ENCODE data around the gene JUNB.

Gene JUNB

DNA sequence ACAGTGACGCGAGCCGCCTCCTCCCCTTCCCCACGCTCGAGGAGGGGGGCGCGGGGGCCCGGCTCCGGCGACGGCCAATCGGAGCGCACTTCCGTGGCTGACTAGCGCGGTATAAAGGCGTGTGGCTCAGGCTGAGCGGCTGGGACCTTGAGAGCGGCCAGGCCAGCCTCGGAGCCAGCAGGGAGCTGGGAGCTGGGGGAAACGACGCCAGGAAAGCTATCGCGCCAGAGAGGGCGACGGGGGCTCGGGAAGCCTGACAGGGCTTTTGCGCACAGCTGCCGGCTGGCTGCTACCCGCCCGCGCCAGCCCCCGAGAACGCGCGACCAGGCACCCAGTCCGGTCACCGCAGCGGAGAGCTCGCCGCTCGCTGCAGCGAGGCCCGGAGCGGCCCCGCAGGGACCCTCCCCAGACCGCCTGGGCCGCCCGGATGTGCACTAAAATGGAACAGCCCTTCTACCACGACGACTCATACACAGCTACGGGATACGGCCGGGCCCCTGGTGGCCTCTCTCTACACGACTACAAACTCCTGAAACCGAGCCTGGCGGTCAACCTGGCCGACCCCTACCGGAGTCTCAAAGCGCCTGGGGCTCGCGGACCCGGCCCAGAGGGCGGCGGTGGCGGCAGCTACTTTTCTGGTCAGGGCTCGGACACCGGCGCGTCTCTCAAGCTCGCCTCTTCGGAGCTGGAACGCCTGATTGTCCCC is at the start of gene JUNB:
TSS of gene JUNB (plus strand) at position 142 of the 706 bp plus-strand sequence. CDS start at position 428, 286 bp downstream.
- peak; percentile 95 to 97 for DNase-seq

DNA sequence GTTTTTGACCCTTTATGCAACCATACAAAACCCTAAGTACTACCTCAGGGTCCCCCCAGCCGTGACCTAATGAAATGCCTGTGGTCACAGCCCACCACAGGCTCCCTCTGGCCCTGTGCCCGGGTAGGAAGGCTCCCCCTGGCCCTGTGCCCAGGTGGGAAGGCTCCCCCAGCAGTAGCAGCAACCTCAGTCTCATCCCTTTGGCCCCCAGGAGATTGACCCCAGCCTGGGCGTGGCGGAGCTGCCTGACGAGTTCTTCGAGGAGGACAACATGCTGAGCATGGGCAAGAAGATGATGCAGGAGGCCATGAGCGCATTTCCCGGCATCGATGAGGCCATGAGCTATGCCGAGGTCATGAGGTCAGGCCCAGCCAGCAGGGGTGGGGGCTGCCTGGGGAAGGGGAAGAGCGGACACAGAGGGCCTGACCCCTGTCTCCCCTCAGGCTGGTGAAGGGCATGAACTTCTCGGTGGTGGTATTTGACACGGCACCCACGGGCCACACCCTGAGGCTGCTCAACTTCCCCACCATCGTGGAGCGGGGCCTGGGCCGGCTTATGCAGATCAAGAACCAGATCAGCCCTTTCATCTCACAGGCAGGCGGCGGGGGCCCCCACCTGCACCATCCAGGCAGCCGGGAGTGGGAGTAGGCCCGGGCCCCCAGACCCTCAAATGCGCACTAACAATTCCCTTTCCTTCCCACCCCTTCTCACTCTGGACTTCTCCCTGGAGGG is 46.0 kb upstream of the JUNB start:
- DNase-seq, result no peak

DNA sequence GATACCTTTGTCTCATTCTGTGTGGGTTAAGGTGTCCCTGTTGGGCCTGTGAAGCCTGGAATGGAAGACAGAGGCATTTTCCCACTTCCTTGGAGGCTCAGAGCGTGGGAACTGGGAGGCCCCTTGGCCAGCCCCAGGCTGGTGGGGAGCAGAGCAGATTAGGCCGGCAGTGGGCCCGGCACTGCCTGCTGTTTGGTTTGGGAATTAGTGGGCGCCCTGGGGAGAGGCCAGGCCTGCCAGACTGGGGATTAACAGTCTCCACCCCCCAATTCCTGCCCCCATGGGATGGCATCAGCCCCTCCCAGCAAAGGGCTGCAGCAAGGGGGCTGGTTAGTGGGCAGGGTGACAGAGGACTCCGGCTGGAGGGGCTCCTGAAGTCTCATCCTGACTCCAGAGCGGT is 42.8 kb upstream of the JUNB start:
- DNase-seq, result no peak

DNA sequence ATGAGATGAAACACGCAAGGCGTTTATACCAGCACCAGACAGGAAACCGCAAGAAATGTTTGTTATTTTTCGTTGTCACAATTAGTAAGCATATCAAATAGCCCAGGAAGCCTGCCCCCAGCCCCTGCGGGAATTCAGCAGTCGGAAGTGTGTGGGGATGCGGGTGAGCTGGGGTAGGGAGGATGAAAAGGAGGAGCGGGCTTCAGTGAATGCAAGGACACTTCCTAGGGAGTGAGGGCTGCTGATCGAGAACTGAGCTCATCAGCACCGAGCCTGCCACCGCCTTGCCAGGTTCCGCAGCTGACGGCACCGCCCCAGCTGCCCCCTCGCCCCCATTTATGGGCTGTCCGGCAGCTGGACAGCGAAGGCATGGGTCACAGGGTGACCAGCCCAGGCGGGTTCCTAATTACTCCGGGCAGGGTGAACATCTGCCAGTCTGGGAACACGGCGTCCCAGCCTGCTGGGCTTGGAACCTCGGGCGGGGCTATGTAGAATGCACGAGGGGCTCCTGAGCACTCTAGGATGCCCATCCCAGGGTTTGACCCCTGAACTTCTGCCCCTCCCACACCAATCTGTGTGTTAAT is 41.3 kb upstream of the JUNB start:
- DNase-seq, result no peak

DNA sequence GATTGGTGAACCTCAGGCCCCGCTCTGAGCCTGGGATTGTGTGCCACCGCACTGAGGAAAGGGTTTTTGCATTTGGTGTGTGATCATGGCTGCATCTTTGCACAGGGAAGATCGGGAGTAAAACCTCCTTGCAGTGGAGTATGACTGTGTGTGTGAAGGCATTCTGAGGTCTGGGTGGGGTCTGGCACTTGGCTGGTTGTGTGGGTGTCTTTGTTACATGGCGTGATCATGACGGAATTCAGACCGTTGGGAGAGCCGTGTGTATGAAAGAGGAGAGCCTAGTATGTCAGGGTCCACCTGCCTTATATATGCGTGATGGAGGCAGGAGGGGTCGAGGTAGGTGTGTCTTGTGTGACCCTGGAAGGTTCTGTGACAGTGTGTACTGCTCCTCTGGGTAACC is 40.4 kb upstream of the JUNB start:
- DNase-seq, result no peak

DNA sequence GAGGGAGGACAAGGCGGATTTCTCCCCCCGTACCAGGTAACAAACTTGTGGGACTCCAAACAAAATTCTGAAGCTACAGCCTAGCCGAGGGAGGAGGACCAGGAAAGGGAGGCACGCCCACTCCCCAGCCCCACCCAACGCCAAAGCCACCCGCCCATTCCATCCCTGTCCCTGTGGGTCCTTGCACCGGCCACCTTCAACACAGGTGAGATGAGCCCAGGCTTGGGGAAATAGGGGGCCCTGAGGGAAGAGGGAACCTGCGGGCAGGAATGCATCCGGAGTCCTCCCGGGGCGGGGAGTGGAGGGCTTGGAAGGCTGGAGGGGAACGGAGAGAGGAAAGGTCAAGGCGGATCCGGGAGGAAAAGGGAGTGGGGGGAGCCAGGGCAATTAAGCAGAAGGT is 39.7 kb upstream of the JUNB start, which contains the start of gene BEST2:
TSS of gene BEST2 (plus strand) at position 157 of the 400 bp plus-strand sequence. CDS start 802 bp downstream, outside the sequence.
- DNase-seq, result no peak

DNA sequence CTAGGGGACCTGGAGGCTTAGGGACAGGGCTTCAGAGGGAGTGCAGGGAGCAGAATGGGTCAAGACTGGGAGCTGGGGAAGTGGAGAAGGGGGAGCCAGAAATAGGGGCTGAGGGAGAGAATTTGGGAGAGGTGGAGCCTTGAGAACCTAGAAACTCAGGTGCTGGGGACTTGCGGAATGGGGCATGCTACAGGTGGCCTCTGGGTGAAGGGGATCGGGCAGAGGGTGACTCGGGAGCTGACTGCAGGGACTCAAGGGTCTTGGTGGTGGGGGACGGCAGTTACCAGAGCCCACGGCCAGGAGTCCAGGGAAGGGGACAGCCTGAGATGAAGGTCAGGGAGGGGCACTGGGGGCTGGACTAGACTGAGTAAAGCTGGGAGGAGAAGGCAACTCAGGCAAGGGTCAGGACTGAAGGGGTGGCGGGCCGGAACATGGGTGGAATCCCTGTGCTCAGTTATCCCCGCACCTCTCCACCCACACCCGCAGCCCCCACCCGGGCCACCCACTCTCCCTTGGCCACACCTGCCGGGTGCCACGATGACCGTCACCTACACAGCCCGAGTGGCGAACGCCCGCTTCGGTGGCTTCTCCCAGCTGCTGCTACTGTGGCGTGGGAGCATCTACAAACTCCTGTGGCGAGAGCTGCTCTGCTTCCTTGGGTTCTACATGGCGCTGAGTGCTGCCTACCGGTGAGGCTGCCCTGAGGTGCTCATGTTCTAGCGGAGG is 39.1 kb upstream of the JUNB start:
- no peak for DNase-seq

DNA sequence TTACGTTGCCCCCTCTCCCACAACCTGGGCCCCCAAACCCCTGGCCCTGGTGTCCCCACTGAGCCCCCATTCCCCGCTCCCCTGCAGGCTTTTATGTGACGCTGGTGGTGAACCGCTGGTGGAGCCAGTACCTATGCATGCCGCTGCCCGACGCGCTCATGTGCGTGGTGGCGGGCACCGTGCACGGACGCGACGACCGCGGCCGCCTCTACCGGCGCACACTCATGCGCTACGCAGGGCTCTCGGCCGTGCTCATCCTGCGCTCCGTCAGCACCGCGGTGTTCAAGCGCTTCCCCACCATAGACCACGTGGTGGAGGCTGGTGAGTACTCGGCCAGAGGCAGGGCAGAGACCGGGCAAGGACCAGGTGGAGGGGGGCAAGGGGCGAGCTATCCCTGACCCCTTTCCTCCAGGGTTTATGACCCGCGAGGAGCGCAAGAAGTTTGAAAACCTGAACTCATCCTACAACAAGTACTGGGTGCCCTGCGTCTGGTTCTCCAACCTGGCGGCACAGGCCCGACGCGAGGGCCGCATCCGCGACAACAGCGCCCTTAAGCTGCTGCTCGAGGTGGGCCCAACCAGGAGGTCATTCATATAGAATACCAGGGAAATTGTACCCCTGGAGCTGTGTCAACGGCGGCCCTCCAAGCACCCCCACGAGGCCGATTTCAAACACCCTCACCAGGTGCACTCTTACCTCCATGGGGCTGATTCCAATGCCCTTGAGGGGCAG is 36.7 kb upstream of the JUNB start:
- no peak for DNase-seq

DNA sequence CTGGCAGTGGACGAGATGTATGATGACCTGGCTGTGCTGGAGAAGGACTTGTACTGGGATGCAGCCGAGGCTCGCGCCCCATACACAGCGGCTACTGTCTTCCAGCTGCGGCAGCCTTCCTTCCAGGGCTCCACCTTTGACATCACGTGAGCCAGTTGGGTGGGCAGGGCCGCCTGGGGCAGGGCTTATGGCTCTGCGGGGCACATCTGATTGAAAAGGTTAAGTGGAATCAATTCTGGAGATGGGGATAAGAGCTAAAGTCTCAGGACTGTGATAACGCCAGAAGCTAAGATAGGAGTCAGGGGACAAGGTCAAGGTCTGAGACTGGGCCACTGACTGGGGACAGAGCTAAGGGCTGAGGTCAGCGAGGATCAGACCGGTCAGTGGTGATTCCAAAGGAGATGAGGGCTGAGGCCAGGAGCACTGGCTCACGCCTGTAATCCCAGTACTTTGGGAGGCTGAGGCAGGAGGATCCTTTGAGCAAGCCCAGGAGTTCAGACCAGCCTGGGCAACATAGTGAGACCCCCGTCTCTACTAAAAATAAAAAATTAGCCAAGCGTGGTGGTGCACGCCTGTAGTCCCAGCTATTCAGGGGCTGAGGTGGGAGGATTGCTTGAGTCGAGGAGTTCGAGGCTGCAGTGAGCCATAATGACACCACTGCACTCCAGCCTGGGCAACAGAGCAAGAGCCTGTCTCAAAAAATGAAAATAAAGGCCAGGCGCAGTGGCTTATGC is 35.0 kb upstream of the JUNB start:
- DNase-seq, result no peak

DNA sequence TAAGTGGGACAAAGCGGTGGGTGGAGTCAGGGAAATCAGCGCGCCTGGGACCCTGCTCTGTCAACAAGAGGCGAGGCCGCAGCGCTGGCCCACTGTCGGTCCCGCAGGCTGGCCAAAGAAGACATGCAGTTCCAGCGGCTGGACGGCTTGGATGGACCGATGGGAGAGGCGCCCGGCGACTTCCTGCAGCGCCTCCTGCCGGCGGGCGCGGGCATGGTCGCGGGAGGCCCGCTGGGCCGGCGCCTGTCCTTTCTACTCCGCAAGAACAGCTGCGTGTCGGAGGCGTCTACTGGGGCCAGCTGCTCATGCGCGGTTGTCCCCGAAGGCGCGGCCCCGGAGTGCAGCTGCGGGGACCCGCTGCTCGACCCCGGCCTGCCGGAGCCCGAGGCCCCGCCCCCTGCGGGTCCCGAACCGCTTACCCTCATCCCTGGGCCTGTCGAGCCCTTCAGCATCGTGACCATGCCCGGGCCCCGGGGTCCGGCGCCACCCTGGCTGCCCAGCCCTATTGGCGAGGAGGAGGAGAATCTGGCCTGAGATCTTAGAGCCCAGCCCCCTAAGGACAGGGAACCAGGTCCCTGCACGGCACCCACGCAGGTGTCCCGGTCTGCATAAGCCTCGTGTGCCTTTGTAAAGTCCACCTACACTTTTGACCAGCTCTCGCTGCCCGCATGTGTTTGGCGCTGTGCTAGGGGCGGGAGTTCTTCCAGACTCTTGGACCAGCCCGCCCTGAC is 33.6 kb upstream of the JUNB start:
- peak; percentile 71 to 78 for DNase-seq

DNA sequence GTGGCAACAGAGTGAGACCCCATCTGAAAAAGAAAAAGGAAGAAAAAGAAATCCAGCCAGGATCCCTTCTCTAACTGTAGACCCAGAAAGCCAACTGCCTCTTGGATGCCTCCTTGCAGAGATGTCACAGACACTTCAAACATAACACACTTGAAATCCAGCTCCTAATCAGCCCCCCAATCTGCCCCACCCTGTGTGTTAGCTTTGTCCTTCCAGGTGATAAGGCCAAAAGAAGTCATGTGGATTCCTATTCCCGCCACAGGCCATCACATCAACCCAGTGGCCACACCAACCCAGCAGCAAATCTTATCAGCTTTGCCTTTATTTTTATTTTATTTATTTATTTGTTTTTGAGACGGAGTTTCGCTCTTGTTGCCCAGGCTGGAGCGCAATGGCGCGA is 31.6 kb upstream of the JUNB start:
- no peak for DNase-seq

DNA sequence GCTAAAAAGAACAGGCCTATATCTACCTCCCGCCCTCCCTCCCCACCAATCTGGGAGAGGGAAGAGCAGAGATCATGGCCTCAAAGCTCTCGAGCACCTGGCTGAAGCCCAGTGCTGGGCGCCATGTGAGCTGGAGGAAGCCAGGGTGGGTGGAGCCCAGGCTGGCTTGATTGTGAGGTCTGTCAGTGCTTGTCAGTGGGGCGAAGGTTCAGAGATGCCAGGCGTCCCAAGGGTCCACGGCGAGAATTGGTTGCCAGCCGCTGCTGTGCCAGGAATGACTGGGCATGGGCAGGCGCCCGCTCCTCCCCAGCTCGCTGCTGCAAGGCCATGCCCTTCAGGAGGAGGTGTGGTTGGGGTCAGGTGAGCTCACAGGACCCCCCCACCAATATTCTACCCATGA is 28.2 kb upstream of the JUNB start:
- DNase-seq, result no peak

DNA sequence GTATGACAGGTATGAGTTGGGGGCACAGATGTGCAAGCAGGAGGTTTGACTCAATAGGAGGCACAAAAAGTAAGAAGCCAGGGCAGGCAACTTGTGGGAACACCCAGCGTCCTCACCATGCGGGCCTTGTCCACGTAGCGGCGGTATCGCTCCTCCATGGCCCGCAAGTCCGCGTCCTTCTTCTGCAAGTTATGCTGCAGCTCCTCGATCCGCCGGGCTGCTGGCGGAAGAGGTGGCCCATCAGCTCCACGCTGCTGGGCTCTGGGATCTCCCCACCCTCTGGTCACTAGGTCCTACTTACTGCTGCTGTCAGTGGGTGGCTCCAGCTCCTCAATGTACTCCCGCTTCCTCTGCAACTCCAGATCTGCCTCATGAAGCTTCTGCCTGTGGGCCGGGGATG is 26.6 kb upstream of the JUNB start:
- no peak for DNase-seq

DNA sequence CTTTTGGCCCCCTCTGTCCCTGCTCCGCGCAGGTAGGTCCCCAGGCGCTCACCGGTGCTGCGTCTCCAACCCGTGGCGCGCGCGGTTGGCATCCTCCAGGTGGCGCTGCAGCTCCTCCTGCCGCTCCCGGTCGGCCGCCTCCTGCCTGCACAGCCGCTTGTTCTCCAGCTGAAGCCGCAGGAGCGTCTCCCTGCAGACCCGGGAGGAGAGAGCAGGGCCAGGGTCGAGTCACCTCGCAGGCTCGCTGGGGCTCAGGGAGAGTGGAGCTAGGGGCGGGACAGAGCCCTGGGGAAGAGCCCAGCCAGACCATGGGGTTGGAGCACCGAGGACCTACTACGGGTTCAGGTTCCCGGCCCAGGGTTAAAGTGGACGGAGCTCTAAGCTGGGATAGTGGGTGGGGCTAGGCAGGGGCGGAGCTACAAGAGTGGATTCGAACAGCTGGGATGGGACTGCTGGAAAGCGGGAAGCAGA is 25.2 kb upstream of the JUNB start:
- peak in 1 of 2 donors; percentile 92 for DNase-seq

DNA sequence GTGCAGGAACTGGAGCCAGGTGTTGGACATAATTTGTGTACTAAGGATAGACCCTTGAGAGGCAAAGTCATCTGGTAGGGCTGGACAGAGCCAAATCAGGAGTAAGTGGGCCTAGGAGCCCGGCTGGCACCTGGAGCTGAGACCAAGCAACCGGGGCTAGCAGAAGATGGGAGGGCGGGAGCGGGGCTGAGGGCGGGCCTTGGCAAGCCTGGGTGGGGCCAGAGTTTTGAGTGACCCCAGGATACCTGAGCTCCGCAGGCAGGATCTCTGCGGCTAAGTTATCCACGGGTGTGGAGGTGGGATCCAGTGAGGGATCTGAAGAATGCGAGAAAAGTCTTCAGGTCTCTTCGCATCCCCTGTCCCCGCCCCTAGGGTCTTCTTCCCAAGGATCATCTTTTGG is 24.1 kb upstream of the JUNB start:
- DNase-seq, result no peak

DNA sequence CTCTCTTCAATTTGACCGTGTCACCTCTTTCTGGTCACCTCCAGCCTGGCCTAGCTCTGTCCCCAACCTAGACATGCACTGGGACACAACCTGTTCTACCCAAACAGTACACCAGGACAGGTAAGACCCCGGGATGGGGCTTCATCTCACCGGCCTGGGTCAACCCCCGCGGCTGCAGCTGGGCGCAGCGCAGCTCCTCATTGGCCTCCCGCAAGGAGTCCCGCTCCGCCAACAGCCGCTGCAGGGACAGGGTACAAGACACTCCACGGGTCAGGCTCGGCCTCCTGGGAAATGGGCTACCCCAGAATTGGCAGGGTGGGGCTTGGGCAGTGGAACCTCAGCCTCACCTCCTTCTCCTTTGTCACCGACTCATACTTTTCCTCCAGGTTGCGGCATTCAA is 23.6 kb upstream of the JUNB start:
- no peak for DNase-seq

DNA sequence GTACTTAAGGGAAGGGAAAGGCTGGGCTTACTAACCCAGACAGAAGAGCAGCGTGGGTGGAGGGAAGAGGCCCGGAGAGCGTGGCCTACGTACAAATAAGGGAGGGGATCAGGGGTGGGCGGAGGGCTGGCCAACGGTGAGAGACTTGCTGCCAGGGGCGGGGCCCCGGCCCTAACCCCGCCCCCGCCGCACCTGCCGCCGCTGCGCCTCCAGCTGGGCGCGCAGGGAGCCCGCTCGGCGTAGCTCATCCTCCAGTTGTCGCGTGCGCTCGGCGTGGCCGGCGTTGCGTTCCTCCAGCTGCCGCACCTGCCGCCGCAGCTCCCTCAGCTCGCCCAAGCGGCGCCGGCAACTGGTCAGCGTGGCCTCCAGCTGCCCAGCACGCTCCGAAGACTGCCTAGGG is 21.6 kb upstream of the JUNB start:
- DNase-seq, result peak; percentile 33 to 48

DNA sequence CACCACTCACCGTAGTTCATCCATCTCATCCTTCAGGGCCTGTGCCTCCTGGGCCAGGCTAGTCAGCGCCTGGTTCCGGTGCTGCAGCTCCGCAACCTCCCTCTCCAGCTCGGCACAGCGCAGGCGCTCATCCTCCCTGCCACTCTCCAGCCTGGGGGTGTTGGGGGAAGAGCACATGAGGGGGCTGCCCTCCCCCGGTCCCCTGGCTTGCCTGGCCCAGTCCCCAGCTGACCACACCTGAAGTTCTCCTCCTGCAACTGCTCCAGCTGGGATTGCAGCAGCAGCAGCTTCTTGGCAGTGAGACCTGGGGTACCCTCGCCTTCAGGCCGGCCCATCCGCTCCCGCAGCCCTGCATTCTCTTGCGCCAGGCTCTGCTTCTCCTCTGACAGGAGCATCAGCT is 20.4 kb upstream of the JUNB start:
- no peak for DNase-seq

DNA sequence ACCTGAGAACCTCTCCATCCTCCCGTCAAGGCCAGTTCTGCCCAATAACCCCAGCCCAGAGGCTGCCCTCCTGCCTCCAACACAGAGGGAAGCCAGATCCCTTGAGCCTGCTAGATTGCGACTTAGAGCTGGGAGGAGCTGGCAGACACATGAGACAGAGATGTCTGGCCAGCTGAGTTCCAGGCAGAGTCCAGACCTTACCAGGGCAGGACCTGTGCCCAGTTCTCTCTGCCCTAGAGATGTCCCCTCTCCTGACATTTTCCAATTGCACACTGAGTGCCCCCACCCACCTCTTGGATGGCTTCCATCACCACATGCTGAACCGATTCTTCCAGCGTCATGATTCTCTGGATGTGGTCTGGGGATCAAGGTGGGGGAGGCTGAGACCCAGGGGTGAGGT is 19.0 kb upstream of the JUNB start:
- DNase-seq, result no peak

DNA sequence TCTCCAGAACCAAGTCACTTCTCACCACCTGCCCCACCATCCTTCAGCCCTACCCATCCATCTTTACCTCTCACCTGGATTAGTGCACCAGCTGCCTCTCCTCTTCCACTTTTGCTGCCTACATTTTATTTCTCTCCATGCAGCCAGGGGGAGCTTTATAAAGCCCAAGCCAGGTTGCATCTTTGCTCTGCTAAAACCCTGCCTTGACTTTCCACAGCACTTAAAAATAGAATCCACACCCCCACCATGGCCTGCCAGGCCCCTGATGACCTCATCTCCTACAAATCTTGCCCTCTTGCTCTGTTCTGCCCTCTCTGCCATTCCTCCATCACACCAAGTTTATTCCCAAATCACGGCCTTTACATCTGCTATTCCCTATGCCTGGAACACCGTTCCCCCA is 17.7 kb upstream of the JUNB start:
- DNase-seq, result no peak

Measured in stimulated activated CD4-positive, alpha-beta T cell treated with anti-CD3 and anti-CD28 coated beads, Interleukin-2, amount 100 ng/mL, for 48 hours (primary cell).